Fibroblast of pulmonary artery (primary cell): Measurements from ENCODE around the gene ELL3.
A peak's percentile ranks its signal among the peaks of the same experiment; 100 is the strongest.
"Not testable (repeated sequence)": the region's sequence is repeated elsewhere in the genome, so short reads cannot be mapped to it uniquely, and the experiment has no call there.

Experiments used
- DNase-seq: peaks from one replicate; pipeline ENCODE4 v3.0.0-alpha.2; 2010; ENCODE audit warnings: low read depth
- H3K4me3 ChIP-seq: replicated peaks from 2 replicates; pipeline ENCODE4 v1.5.1; 2011; ENCODE audit warnings: low read depth, mild to moderate bottlenecking, control low read depth, low read length, moderate library complexity
- CTCF ChIP-seq: IDR thresholded peaks from 2 replicates; pipeline ENCODE4 v1.5.1; 2011; ENCODE audit warnings: mild to moderate bottlenecking, control low read depth, low read length, inconsistent platforms; ENCODE audit errors: missing control alignments

The ELL3 gene

GRCh38 chr15:43808435-43808950, 31.7 kb upstream of the ELL3 start:
- no peak overlapping the region for H3K4me3 ChIP-seq
- TF ChIP-seq CTCF, result no peak
- no peak for DNase-seq

- not testable (repeated sequence) for DNase-seq, H3K4me3 ChIP-seq
Measured at GRCh38 chr15:43802676-43803075, 25.9 kb upstream of the ELL3 start.

- TF ChIP-seq CTCF, result no peak
- DNase-seq, result peak; percentile 89
- peak within 1 kb of the TSS; percentile 99 for H3K4me3 ChIP-seq
Measured at GRCh38 chr15:43800286-43801141, 23.7 kb upstream of the ELL3 start, which contains the start of gene HYPK. Gene HYPK, plus strand, starts transcription at chr15:43800599. Its CDS starts 24 bp downstream, at chr15:43800623.

DNA sequence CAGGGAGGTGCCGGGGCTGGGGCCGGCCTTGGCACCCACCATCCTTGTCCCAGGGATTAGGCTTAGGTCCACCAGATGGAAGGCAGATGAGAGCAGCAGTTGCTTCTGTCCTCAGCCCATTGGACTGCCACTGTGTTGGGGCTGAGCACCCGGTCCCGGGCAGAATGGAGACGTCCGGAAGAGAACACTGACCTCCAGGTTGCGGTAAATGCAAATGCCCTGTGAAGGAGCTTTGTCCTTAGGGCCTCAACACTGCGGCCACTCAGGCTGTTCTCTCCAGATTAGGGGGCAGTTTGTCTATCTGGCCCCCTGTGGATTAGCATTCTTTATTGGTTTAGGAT, 23.1 kb upstream of the ELL3 start, which contains the start of gene SERINC4:
Gene SERINC4, minus strand, starts transcription at position 276 of the 341 bp plus-strand sequence. Its CDS starts 234 bp downstream, at position 42.
- DNase-seq, result no peak
- TF ChIP-seq CTCF, result no peak
- H3K4me3 ChIP-seq, result peak within 1 kb of the TSS; percentile 99

DNA sequence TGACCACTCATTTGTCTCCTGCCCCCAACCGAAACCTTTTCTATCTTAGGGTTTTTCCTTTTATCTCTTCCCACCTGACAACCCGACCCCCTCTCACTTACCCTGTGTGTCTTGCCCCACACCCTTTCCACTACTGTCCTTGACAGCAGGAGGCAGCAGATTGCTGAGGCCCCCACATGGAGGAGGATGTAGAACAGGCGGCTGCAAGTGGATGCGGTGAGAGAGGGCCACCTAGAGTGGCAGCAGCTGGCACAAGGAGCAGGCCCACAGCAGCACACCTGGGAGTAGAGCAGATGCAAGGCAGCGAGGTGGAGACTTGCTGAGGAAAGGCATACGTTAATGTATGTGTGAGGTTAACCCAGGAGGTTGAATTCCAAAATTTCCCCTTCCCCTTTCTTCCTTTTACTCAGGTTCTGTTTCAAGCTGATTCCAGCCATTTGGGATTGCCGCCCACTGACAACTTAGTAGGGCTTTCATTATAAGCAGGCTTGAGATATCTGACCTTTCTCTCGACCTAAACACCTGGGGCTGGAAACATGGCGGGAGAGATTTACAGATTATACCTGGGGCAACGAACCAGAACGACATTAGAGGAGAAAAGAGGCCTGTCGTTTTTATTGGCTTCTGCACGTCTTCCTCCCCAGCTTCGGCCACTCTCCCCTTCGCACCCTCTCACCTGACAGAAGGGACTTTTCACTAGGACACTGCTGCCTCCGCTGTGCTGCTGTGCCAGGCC, 22.6 kb upstream of the ELL3 start:
- no peak overlapping the region for H3K4me3 ChIP-seq
- no peak for TF ChIP-seq CTCF
- no peak for DNase-seq

DNA sequence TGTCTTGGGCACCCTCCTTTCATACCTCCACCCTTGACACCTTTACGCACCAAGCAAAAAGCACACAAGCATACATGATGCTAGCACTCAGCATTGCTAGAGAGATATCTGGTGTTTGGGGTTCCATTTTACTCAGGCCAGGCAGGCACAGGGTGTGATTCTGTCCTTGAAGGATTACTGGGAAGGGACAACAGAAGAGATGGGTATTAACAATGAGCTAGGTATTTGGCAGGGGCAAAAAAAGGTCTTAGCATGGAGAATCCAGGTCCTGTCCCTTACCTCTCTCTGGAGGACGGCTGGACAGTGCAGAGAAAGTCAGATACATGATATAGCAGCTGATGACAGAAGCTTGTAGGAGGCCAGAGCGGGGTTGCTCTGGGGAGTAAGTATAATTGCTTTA, 19.8 kb upstream of the ELL3 start:
- no peak for DNase-seq
- TF ChIP-seq CTCF, result no peak
- H3K4me3 ChIP-seq, result no peak overlapping the region

- no peak for DNase-seq
- H3K4me3 ChIP-seq, result no peak overlapping the region
- TF ChIP-seq CTCF, result no peak
Measured at GRCh38 chr15:43795997-43796396, 19.2 kb upstream of the ELL3 start.
